Inferior parietal cortex (tissue), 1 donor: ENCODE results near the gene ANP32E.

Experiments
- DNase-seq: peaks from one replicate; pipeline ENCODE4 v3.0.0-alpha.2; 2016; ENCODE audit errors: extremely low spot score

The ANP32E gene

DNA sequence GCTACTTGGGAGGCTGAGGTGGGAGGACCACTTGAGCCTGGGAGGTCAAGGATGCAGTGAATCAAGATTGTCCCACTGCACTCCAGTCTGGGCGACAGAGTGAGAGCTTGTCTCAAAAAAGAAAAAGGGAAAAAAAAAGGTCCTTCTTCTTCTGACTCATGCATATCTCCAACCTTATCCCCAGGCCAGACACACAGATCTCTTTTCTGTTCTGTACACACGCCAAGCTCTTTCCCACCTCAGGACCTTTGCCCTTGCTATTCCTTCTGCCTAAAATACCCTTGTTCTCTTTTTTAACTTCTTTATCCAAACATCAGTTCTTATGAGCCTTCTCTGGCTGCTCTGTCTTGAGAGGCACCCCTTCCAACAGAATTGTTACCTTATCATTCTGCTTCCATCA, 64.1 kb downstream of the ANP32E start:
- no peak for DNase-seq

DNA sequence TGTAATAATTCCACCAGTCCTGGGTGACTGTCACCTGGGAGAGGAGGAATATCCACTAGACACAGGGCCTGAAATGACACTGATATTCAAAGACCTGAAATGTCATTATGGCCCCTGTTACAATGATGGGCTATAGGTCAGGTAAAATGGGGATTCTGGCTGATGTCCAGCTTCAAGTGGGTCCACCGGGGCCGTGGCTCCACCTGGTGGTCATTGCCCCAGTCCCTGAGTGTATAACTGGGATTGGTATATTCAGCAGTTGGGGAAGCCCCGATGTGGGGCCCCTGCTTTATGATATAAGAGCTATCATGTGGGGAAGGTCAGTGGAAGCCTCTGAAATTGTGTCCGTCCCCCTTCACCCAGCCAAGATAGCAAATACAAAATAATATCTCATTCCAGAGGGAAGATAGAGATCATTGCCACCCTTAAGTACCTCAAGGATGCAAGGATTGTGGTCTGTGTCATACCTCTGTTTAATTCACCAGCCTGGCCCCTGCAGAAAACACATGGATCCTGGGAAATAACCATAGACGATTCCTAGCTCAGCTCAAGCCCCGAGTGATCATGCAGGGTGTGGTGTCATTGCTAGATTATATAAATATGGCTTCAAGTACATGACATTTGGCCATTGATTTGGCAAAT, 66.8 kb downstream of the ANP32E start:
- DNase-seq = no peak
